Measurements from ENCODE around the gene TSPAN2. TPM values are rescaled to one million over a fixed set of nuclear protein-coding genes. Genes with fewer than 3 reads are reported as not detected.

TSPAN2 gene
- polyA plus RNA-seq, 1 of the 3 experiments (the other 2 are of a cell fraction) = 0.23 TPM

DNA sequence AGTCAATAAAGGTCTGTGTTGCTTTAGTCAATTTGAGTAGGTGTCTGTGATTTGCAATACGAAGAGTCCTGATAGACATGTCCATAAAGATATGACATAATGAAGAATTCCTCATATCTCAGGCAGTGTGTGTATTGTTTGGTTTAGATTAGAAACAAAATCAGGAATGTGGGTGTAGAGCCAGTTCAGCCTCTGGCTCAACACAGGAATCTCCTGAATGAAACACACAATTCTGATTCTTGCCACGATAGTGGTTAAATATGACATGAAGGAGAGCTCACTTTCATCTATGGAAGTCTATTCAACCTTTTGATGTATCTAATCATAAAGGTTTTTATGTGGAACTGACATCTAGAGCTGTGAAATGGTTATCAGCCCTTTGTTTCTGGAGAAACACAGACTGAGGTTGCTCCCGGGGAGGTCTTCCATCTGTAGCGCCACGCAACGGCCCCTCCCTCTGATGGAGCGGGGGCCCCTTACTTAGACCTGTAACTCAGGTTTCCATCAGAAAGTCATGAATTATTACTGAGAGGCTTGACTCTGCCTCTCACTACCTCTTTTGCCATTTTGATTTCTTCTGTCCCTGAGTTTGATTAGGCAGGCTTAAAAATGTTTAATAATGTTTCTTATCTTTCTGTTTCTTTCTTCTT is 19.5 kb downstream of the TSPAN2 start:
- H3K9ac ChIP-seq = no peak overlapping the region
- TF ChIP-seq, protein P1, sequence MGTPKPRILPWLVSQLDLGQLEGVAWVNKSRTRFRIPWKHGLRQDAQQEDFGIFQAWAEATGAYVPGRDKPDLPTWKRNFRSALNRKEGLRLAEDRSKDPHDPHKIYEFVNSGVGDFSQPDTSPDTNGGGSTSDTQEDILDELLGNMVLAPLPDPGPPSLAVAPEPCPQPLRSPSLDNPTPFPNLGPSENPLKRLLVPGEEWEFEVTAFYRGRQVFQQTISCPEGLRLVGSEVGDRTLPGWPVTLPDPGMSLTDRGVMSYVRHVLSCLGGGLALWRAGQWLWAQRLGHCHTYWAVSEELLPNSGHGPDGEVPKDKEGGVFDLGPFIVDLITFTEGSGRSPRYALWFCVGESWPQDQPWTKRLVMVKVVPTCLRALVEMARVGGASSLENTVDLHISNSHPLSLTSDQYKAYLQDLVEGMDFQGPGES (IDR thresholded peaks at IDR 0.05; ENCODE audit: low read depth, low read length) = no peak
- TF ChIP-seq NFIC (IDR thresholded peaks at IDR 0.05; ENCODE audit: borderline replicate concordance) = no peak
- TF ChIP-seq, protein P2, sequence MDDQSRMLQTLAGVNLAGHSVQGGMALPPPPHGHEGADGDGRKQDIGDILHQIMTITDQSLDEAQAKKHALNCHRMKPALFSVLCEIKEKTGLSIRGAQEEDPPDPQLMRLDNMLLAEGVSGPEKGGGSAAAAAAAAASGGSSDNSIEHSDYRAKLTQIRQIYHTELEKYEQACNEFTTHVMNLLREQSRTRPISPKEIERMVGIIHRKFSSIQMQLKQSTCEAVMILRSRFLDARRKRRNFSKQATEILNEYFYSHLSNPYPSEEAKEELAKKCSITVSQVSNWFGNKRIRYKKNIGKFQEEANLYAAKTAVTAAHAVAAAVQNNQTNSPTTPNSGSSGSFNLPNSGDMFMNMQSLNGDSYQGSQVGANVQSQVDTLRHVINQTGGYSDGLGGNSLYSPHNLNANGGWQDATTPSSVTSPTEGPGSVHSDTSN (IDR thresholded peaks at IDR 0.05) = no peak
- TF ChIP-seq SIN3A (IDR thresholded peaks at IDR 0.05; ENCODE audit: borderline replicate concordance, low read depth, low read length) = no peak
- no peak for TF ChIP-seq TCF12 (IDR thresholded peaks at IDR 0.05)
- TF ChIP-seq, protein P3, sequence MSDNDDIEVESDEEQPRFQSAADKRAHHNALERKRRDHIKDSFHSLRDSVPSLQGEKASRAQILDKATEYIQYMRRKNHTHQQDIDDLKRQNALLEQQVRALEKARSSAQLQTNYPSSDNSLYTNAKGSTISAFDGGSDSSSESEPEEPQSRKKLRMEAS (IDR thresholded peaks at IDR 0.05; ENCODE audit: low read depth) = no peak
- TF ChIP-seq, protein P4, sequence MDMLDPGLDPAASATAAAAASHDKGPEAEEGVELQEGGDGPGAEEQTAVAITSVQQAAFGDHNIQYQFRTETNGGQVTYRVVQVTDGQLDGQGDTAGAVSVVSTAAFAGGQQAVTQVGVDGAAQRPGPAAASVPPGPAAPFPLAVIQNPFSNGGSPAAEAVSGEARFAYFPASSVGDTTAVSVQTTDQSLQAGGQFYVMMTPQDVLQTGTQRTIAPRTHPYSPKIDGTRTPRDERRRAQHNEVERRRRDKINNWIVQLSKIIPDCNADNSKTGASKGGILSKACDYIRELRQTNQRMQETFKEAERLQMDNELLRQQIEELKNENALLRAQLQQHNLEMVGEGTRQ (IDR thresholded peaks at IDR 0.05; ENCODE audit: borderline replicate concordance, low read depth, low read length) = no peak
- TF ChIP-seq TAF1 (IDR thresholded peaks at IDR 0.05; ENCODE audit: borderline replicate concordance, low read depth, low read length) = no peak
- TF ChIP-seq NRF1 (IDR thresholded peaks at IDR 0.05; ENCODE audit: low read depth, low read length) = no peak
- no peak for TF ChIP-seq CHD2 (IDR thresholded peaks at IDR 0.05; ENCODE audit: low read length, partially characterized antibody)
- TF ChIP-seq RAD21 (IDR thresholded peaks at IDR 0.05; ENCODE audit: low read length) = no peak
- no peak for TF ChIP-seq EZH2phosphoT487 (IDR thresholded peaks at IDR 0.05; ENCODE audit: borderline replicate concordance, low read depth)
- TF ChIP-seq FOXM1 (IDR thresholded peaks at IDR 0.05; ENCODE audit: low read depth) = no peak
- TF ChIP-seq POLR2AphosphoS5 (IDR thresholded peaks at IDR 0.05; ENCODE audit: low read depth, low read length) = no peak
- H3K9me2 ChIP-seq = no peaks in the 10 kb centered on the region
- 91% methylated on average over 7 of the region's 7 CpGs for WGBS (ENCODE audit: low lambda C conversion rate)
- no peaks in the 10 kb centered on the region for H3K79me2 ChIP-seq (ENCODE audit: insufficient read depth)
- no peaks in the 10 kb centered on the region for H3K9me3 ChIP-seq
- no peak overlapping the region for H3K4me3 ChIP-seq (ENCODE audit: low read depth in 2 of 2, low read length in 1 of 2)
- H3F3A ChIP-seq (replicated peaks; ENCODE audit: insufficient read depth) = no peaks in the 10 kb centered on the region
- no peaks in the 10 kb centered on the region for H3K36me3 ChIP-seq (replicated peaks in 1 of 2; ENCODE audit: control insufficient read depth in 1 of 2, insufficient read depth in 2 of 2, low read length in 1 of 2)
- no peak for DNase-seq
- no peaks in the 10 kb centered on the region for H4K20me1 ChIP-seq (ENCODE audit: insufficient read depth)
- peaks cover 0 to 5% of the 10 kb centered on the region in 2 experiments; a peak in 1 of 4 replicates for H3K4me1 ChIP-seq (ENCODE audit: control insufficient read depth in 1 of 2, insufficient read depth in 2 of 2, low read depth in 1 of 2, low read length in 1 of 2)
- no peak overlapping the region for H3K4me2 ChIP-seq
- ChIA-PET CTCF (interaction anchor here (0.9 to 3.3 kb wide), 4 partner anchors 17 to 43 kb away, joined by 3 to 17 read pairs (median 3); no protein-coding TSS in a partner anchor), POLR2A (no interaction called here)
- no peaks in the 10 kb centered on the region; the same call in 1 of the 2 replicates for H3K27me3 ChIP-seq (ENCODE audit: insufficient read depth)
- no peak overlapping the region for H3K27ac ChIP-seq (ENCODE audit: low read depth in 2 of 2, low read length in 1 of 2)
- H2AFZ ChIP-seq (ENCODE audit: low read depth) = no peak overlapping the region
